ENCODE data around the gene ENPP6. TPM values are rescaled to one million over a fixed set of nuclear protein-coding genes. Genes with fewer than 3 reads are reported as not detected.

ENPP6 gene
- total and polyA plus RNA-seq, 4 donors = 0.02 to 0.37 (median 0.10) TPM

DNA sequence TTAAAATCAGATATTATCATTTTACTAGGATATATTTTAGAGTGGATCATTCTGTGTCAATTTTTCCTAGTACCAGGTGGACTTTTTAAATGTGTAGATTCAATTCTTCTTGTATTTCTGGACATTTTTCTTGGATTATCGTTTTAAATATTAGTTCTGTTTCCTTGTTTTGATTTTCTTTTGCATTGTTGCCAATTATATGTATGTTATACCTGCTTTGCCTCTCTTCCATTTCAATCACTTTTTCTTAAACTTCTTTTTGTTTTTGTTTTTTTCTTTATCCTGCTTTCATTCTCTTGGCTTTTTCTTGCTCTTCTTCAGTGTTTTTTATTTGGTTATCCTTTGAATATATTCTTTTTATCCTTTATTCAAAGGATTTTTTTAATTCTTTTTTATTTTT, 171.5 kb downstream of the ENPP6 start:
- Histone ChIP-seq H3K9me3 (ENCODE audit: control insufficient read depth in 4 of 4, insufficient read depth in 3 of 4, low read length in 3 of 4) (peaks cover 0 to 12% (median 3%) of the 10 kb centered on the region in 4 donors), H3K9ac (ENCODE audit: insufficient read depth in 1 of 2, low read length in 2 of 2) (no peak overlapping the region), H3K27ac (ENCODE audit: low read depth in 1 of 2, low read length in 1 of 2) (no peak overlapping the region), H3K4me1 (ENCODE audit: control insufficient read depth in 5 of 5, insufficient read depth in 5 of 5, low read length in 5 of 5) (no peaks in the 10 kb centered on the region), H3K36me3 (ENCODE audit: control insufficient read depth in 4 of 4, insufficient read depth in 4 of 4, low read length in 4 of 4) (no peaks in the 10 kb centered on the region), H3K4me3 (no peak overlapping the region), H3K27me3 (ENCODE audit: control insufficient read depth in 3 of 3, insufficient read depth in 3 of 3, low read length in 2 of 3) (no peaks in the 10 kb centered on the region)
- 89 to 91% methylated on average over 1 of the region's 1 CpG for WGBS, 2 donors
- ATAC-seq (ENCODE audit: insufficient read depth, low FRiP score) = no peak
- no peak for DNase-seq
- TF ChIP-seq, protein P1, sequence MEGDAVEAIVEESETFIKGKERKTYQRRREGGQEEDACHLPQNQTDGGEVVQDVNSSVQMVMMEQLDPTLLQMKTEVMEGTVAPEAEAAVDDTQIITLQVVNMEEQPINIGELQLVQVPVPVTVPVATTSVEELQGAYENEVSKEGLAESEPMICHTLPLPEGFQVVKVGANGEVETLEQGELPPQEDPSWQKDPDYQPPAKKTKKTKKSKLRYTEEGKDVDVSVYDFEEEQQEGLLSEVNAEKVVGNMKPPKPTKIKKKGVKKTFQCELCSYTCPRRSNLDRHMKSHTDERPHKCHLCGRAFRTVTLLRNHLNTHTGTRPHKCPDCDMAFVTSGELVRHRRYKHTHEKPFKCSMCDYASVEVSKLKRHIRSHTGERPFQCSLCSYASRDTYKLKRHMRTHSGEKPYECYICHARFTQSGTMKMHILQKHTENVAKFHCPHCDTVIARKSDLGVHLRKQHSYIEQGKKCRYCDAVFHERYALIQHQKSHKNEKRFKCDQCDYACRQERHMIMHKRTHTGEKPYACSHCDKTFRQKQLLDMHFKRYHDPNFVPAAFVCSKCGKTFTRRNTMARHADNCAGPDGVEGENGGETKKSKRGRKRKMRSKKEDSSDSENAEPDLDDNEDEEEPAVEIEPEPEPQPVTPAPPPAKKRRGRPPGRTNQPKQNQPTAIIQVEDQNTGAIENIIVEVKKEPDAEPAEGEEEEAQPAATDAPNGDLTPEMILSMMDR (IDR thresholded peaks at IDR 0.05; ENCODE audit: control extremely low read depth, extremely low read depth) = no peak

DNA sequence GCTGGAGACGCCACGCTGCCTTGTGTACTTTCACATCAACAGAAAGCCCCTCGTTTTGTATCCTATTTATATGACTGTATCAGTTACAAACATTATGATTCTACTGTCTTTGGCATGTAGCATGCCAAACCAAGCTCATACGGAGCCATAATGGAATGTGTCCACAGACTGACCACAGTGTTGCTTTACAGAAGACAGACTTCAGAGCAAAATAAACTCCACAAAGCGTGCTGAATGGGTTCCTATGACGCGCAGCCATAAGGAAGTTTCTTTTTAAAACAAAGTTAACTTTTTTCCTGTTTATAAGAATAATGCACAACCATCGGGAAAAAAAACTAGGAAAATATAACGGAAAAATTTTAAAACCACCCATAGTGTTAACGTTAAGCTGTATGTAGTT, 176.5 kb downstream of the ENPP6 start:
- Histone ChIP-seq H3K4me1 (ENCODE audit: control insufficient read depth in 5 of 5, insufficient read depth in 5 of 5, low read length in 5 of 5) (peaks cover 0 to 8% (median 0%) of the 10 kb centered on the region in 5 donors), H3K4me3 (no peak overlapping the region), H3K9me3 (ENCODE audit: control insufficient read depth in 4 of 4, insufficient read depth in 3 of 4, low read length in 3 of 4) (peaks cover 0 to 8% (median 2%) of the 10 kb centered on the region in 4 donors), H3K36me3 (ENCODE audit: control insufficient read depth in 4 of 4, insufficient read depth in 4 of 4, low read length in 4 of 4) (no peaks in the 10 kb centered on the region), H3K9ac (ENCODE audit: insufficient read depth in 1 of 2, low read length in 2 of 2) (no peak overlapping the region), H3K27ac (ENCODE audit: low read depth in 1 of 2, low read length in 1 of 2) (no peak overlapping the region), H3K27me3 (ENCODE audit: control insufficient read depth in 3 of 3, insufficient read depth in 3 of 3, low read length in 2 of 3) (no peaks in the 10 kb centered on the region)
- ATAC-seq (ENCODE audit: insufficient read depth, low FRiP score) (no peak), DNase-seq (peak in 1 of 3 donors; percentile 60)
- TF ChIP-seq, protein P1 (IDR thresholded peaks at IDR 0.05; ENCODE audit: control extremely low read depth, extremely low read depth) = no peak
- 82 to 83% methylated on average over 10 of the region's 10 CpGs for WGBS, 2 donors

DNA sequence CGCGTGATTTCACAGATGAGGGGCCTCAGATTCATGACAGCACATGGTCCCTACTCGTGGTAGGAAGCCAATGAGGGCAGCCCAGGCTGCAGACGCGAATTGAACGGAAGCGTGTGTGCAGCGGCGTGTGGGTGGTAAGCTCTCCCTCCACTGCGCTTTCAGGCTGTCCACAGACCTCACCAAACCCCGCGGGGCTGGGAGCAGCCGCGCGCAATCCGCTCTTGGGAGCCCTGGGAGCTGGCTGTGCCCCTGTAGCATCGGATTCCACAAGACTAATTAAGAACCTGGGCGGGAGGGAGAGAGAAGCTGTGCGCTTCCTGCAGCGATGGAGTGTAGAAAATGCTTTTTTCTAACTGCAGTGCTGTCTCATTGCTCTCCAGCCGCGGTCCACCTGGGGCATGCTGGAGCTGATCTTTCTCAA, 177.7 kb downstream of the ENPP6 start:
- H3K27ac ChIP-seq (ENCODE audit: low read depth in 1 of 2, low read length in 1 of 2) = no peak overlapping the region
- no peak overlapping the region for H3K9ac ChIP-seq (ENCODE audit: insufficient read depth in 1 of 2, low read length in 2 of 2)
- peaks cover 0 to 8% (median 0%) of the 10 kb centered on the region in 5 donors for H3K4me1 ChIP-seq (ENCODE audit: control insufficient read depth in 5 of 5, insufficient read depth in 5 of 5, low read length in 5 of 5)
- no peak overlapping the region for H3K4me3 ChIP-seq
- TF ChIP-seq, protein P1 (IDR thresholded peaks at IDR 0.05; ENCODE audit: control extremely low read depth, extremely low read depth) = no peak
- H3K27me3 ChIP-seq (ENCODE audit: control insufficient read depth in 3 of 3, insufficient read depth in 3 of 3, low read length in 2 of 3) = no peaks in the 10 kb centered on the region
- no peaks in the 10 kb centered on the region for H3K36me3 ChIP-seq (ENCODE audit: control insufficient read depth in 4 of 4, insufficient read depth in 4 of 4, low read length in 4 of 4)
- WGBS, 2 donors = 20 to 23% methylated on average over 22 of the region's 22 CpGs
- DNase-seq (peak in 2 of 3 donors; percentile 45 to 59), ATAC-seq (ENCODE audit: insufficient read depth, low FRiP score) (no peak)
- H3K9me3 ChIP-seq (ENCODE audit: control insufficient read depth in 4 of 4, insufficient read depth in 3 of 4, low read length in 3 of 4) = peaks cover 0 to 3% (median 0%) of the 10 kb centered on the region in 4 donors
